H9 (cell line): ENCODE measurements around the gene MRPL53. TPM values are rescaled to one million over a fixed set of nuclear protein-coding genes. Genes with fewer than 3 reads are reported as not detected.

Source experiments
- DNase-seq: peaks from one replicate; pipeline ENCODE4 v3.0.0-alpha.2; 2017
- H2AFZ ChIP-seq: one replicate; pipeline ENCODE4 v1.6.1; 2013; ENCODE audit warnings: mild to moderate bottlenecking, low read length, control low read depth, moderate library complexity
- H2AK5ac ChIP-seq: 2 replicates; pipeline ENCODE4 v1.6.1; 2013; ENCODE audit warnings: low read length, control low read depth, mixed read lengths; ENCODE audit not compliant: insufficient read length
- H2BK120ac ChIP-seq: one replicate; pipeline ENCODE4 v1.6.1; 2013; ENCODE audit warnings: low read depth, mild to moderate bottlenecking, low read length, control low read depth, inconsistent platforms; ENCODE audit not compliant: poor library complexity, severe bottlenecking
- H2BK12ac ChIP-seq: 2 replicates; pipeline ENCODE4 v1.6.1; 2013; ENCODE audit warnings: low read length, control low read depth, mixed read lengths, low read depth; ENCODE audit not compliant: insufficient read length
- H2BK15ac ChIP-seq: 2 replicates; pipeline ENCODE4 v1.6.1; 2013; ENCODE audit warnings: low read depth, low read length, control low read depth
- H2BK20ac ChIP-seq: one replicate; pipeline ENCODE4 v1.6.1; 2013; ENCODE audit warnings: low read depth, mild to moderate bottlenecking, low read length, control low read depth, inconsistent platforms; ENCODE audit not compliant: poor library complexity, severe bottlenecking
- H2BK5ac ChIP-seq: 2 replicates; pipeline ENCODE4 v1.6.1; 2013; ENCODE audit warnings: low read length, control low read depth, mixed read lengths; ENCODE audit not compliant: insufficient read length
- H3K14ac ChIP-seq: 2 replicates; pipeline ENCODE4 v1.6.1; 2013; ENCODE audit warnings: low read length, control low read depth; ENCODE audit not compliant: insufficient read depth
- H3K18ac ChIP-seq: 2 replicates; pipeline ENCODE4 v1.6.1; 2013; ENCODE audit warnings: low read depth, mild to moderate bottlenecking, mixed read lengths, low read length, control low read depth; ENCODE audit not compliant: insufficient read length
- H3K23ac ChIP-seq: 2 replicates; pipeline ENCODE4 v1.6.1; 2013; ENCODE audit warnings: low read length, control low read depth, mixed read lengths, low read depth; ENCODE audit not compliant: insufficient read length
- H3K23me2 ChIP-seq: 2 replicates; pipeline ENCODE4 v1.6.1; 2013; ENCODE audit warnings: low read depth, mild to moderate bottlenecking, mixed read lengths, low read length, control low read depth; ENCODE audit not compliant: insufficient read length, poor library complexity, severe bottlenecking
- H3K27ac ChIP-seq: 2 replicates; pipeline ENCODE4 v1.5.1; 2013; ENCODE audit warnings: low read length, control low read depth, mixed read lengths, low read depth; ENCODE audit not compliant: insufficient read length
- H3K27me3 ChIP-seq: 2 replicates; pipeline ENCODE4 v1.6.1; 2013; ENCODE audit warnings: low read length, control low read depth, inconsistent platforms; ENCODE audit not compliant: insufficient read depth
- H3K4ac ChIP-seq: 2 replicates; pipeline ENCODE4 v1.6.1; 2013; ENCODE audit warnings: low read depth, mild to moderate bottlenecking, control low read depth, inconsistent platforms, low read length, moderate library complexity
- H3K4me1 ChIP-seq: 2 replicates; pipeline ENCODE4 v1.6.1; 2013; ENCODE audit warnings: low read length, control low read depth, inconsistent platforms; ENCODE audit not compliant: insufficient read depth
- H3K4me2 ChIP-seq: 2 replicates; pipeline ENCODE4 v1.6.1; 2013; ENCODE audit warnings: low read length, control low read depth, mixed read lengths; ENCODE audit not compliant: insufficient read length, insufficient read depth
- H3K56ac ChIP-seq: 2 replicates; pipeline ENCODE4 v1.6.1; 2013; ENCODE audit warnings: low read depth, mild to moderate bottlenecking, mixed read lengths, low read length, control low read depth; ENCODE audit not compliant: insufficient read length
- H3K79me1 ChIP-seq: 2 replicates; pipeline ENCODE4 v1.6.1; 2013; ENCODE audit warnings: low read depth, mild to moderate bottlenecking, moderate library complexity, low read length, control low read depth, inconsistent platforms; ENCODE audit not compliant: insufficient read depth, poor library complexity, severe bottlenecking
- H3K79me2 ChIP-seq: 2 replicates; pipeline ENCODE4 v1.6.1; 2013; ENCODE audit warnings: low read length, control low read depth, inconsistent platforms; ENCODE audit not compliant: insufficient read depth
- H3K9ac ChIP-seq: 2 replicates; pipeline ENCODE4 v1.6.1; 2013; ENCODE audit warnings: low read length, control low read depth, mixed read lengths; ENCODE audit not compliant: insufficient read length; ENCODE audit errors: extremely low read depth
- H3K9me3 ChIP-seq: one replicate; pipeline ENCODE4 v1.6.1; 2013; ENCODE audit warnings: low read depth, low read length, inconsistent platforms; ENCODE audit not compliant: control insufficient read depth
- H3T11ph ChIP-seq: one replicate; pipeline ENCODE4 v1.6.1; 2013; ENCODE audit warnings: mild to moderate bottlenecking, low read length, control low read depth, inconsistent platforms
- H4K20me1 ChIP-seq: one replicate; pipeline ENCODE4 v1.6.1; 2013; ENCODE audit not compliant: control insufficient read depth, insufficient read length, insufficient read depth
- H4K5ac ChIP-seq: 2 replicates; pipeline ENCODE4 v1.6.1; 2013; ENCODE audit warnings: low read depth, mild to moderate bottlenecking, mixed read lengths, low read length, control low read depth; ENCODE audit not compliant: insufficient read length
- H4K8ac ChIP-seq: replicated peaks from 2 replicates; pipeline ENCODE4 v1.6.1; 2013; ENCODE audit warnings: low read length, control low read depth, mixed read lengths, low read depth; ENCODE audit not compliant: insufficient read length
- H4K91ac ChIP-seq: 2 replicates; pipeline ENCODE4 v1.6.1; 2013; ENCODE audit warnings: low read depth, mild to moderate bottlenecking, moderate library complexity, mixed read lengths, low read length, control low read depth; ENCODE audit not compliant: insufficient read length
- H3K27ac Mint-ChIP-seq, 3 experiments: 2 replicates in 2 of 3; 3 replicates in 1 of 3; pipeline ENCODE4 v1.8.0; 2020 to 2021; ENCODE audit warnings: mixed read lengths in 3 of 3, mild to moderate bottlenecking in 1 of 3, moderate library complexity in 1 of 3
- H3K27me3 Mint-ChIP-seq: 2 replicates; pipeline ENCODE4 v1.8.0; 2021; ENCODE audit warnings: low read depth, mild to moderate bottlenecking, moderate library complexity, mixed read lengths
- H3K36me3 Mint-ChIP-seq, 3 experiments: 2 replicates in 2 of 3; 3 replicates in 1 of 3; pipeline ENCODE4 v1.8.0; 2020 to 2021; ENCODE audit warnings: low read depth in 3 of 3, mixed read lengths in 3 of 3; ENCODE audit not compliant: insufficient read depth in 1 of 3
- H3K4me1 Mint-ChIP-seq, 2 experiments: 2 replicates each; pipeline ENCODE4 v1.8.0; 2020; ENCODE audit warnings: mixed read lengths in 2 of 2
- H3K4me3 Mint-ChIP-seq, 2 experiments: 2 replicates in 1 of 2; 3 replicates in 1 of 2; pipeline ENCODE4 v1.8.0; 2020 to 2021; ENCODE audit warnings: mild to moderate bottlenecking in 2 of 2, mixed read lengths in 2 of 2, moderate library complexity in 1 of 2
- H3K9me3 Mint-ChIP-seq, 2 experiments: 2 replicates in 1 of 2; 3 replicates in 1 of 2; pipeline ENCODE4 v1.8.0; 2020; ENCODE audit warnings: mild to moderate bottlenecking in 2 of 2, mixed read lengths in 2 of 2, moderate library complexity in 1 of 2
- CTCF ChIP-seq: fragments of 200-600 bp; sonication (generic); conservative IDR thresholded peaks from 3 replicates; pipeline ENCODE4 v1.8.0; 2021; ENCODE audit warnings: antibody characterized with exemption, mild to moderate bottlenecking
- WGBS: extraction: QIAGEN DNeasy Blood & Tissue Kit; methylation state at CpG from one replicate; pipeline ENCODE4 v1.1.7; 2013; ENCODE audit warnings: missing lambda C conversion rate, low lambda C conversion rate, mixed read lengths; ENCODE audit not compliant: insufficient read length; ENCODE audit errors: extremely low coverage; 5-methylcytosine and 5-hydroxymethylcytosine counted together
- total RNA-seq: library from RNA; stranded (reverse); gene quantifications from 2 replicates; pipeline ENCODE4 v1.2.1, GENCODE V29; 2021

Gene MRPL53
- total RNA-seq, 1 experiment from 2014 or later: 59.5 TPM

- H3K9me3 ChIP-seq: no peaks in the 10 kb centered on the region
- H4K20me1 ChIP-seq: no peaks in the 10 kb centered on the region
- Mint-ChIP-seq H3K4me3 (peak overlapping the region; percentile 98 to 100), H3K27me3 (peaks cover 79% of the 10 kb centered on the region), H3K36me3 (peaks cover 22 to 29% (median 24%) of the 10 kb centered on the region in 3 experiments), H3K4me1 (peaks cover 35% of the 10 kb centered on the region in 2 experiments), H3K27ac (peak overlapping the region; percentile 89 to 100 (median 99)), H3K9me3 (peaks cover 10% of the 10 kb centered on the region in 2 experiments)
- H4K91ac ChIP-seq: no peak overlapping the region
- H3K27me3 ChIP-seq: peaks cover 52% of the 10 kb centered on the region
- no peak overlapping the region for H4K8ac ChIP-seq
- H3K4me1 ChIP-seq: peaks cover 4% of the 10 kb centered on the region; the same call in 1 of the 2 replicates
- H3K14ac ChIP-seq: no peak overlapping the region
- no peak overlapping the region for H4K5ac ChIP-seq
- H3K4me2 ChIP-seq: peak overlapping the region; percentile 59
- peak; percentile 66 for DNase-seq
- H3K9ac ChIP-seq: no peak overlapping the region
- no peak overlapping the region for H3T11ph ChIP-seq
- H3K18ac ChIP-seq: no peak overlapping the region
- H2AK5ac ChIP-seq: no peak overlapping the region
- H3K79me2 ChIP-seq: no peaks in the 10 kb centered on the region
- no peaks in the 10 kb centered on the region for H3K79me1 ChIP-seq
- H3K56ac ChIP-seq: no peak overlapping the region
- no peak overlapping the region for H2BK5ac ChIP-seq
- H2AFZ ChIP-seq: no peak overlapping the region
- WGBS: no CpG with 5 or more reads among the region's 38 CpGs
- no peak overlapping the region for H3K23ac ChIP-seq
- H2BK12ac ChIP-seq: no peak overlapping the region
- no peak overlapping the region for H3K4ac ChIP-seq
- peaks cover 14% of the 10 kb centered on the region for H3K23me2 ChIP-seq
- no peak overlapping the region for H2BK120ac ChIP-seq
- H2BK15ac ChIP-seq: no peak overlapping the region
- no peak for TF ChIP-seq CTCF
- no peak overlapping the region for H3K27ac ChIP-seq
- no peak overlapping the region for H2BK20ac ChIP-seq
These were observed 35.5 kb upstream of the MRPL53 start for GRCh38 chr2:74507926-74508520.
